Renal cortex interstitium (tissue), 11 donors: Measurements from ENCODE around the gene AGT. TPM values are rescaled to one million over a fixed set of nuclear protein-coding genes. Genes with fewer than 3 reads are reported as not detected.
"Not testable (repeated sequence)": the region's sequence is repeated elsewhere in the genome, so short reads cannot be mapped to it uniquely, and the experiment has no call there.

Experiments used
- DNase-seq, 11 donors: peaks; one replicate each; pipeline ENCODE4 v3.0.0-alpha.2; 2013; ENCODE audit warnings: low read depth in 9 of 11, low spot score in 4 of 11; ENCODE audit errors: extremely low read depth in 1 of 11
- polyA plus RNA-seq, 3 donors: library from polyadenylated mRNA; unstranded; fragments of 120-200 nt; gene quantifications; one replicate each; pipeline ENCODE4 v1.2.1, GENCODE V29; 2013; ENCODE audit not compliant: insufficient read length in 3 of 3

Gene AGT
- polyA plus RNA-seq, 3 donors = 25.6 to 49.8 (median 41.2) TPM

- no peak for DNase-seq
These were observed 13.8 kb downstream of the AGT start for GRCh38 chr1:230700132-230700531.

GRCh38 chr1:230699716-230700115 lies 14.2 kb downstream of the AGT start:
- no peak for DNase-seq

GRCh38 chr1:230698964-230699363 lies 15.0 kb downstream of the AGT start:
- DNase-seq = not testable (repeated sequence)

GRCh38 chr1:230698130-230698529 lies 15.8 kb downstream of the AGT start:
- no peak for DNase-seq

GRCh38 chr1:230696722-230697437 lies 17.0 kb downstream of the AGT start:
- DNase-seq = no peak

GRCh38 chr1:230696218-230696617 lies 17.7 kb downstream of the AGT start:
- no peak for DNase-seq

- DNase-seq = no peak
These were observed 18.9 kb downstream of the AGT start for GRCh38 chr1:230694991-230695390.

GRCh38 chr1:230694464-230694863 lies 19.5 kb downstream of the AGT start:
- DNase-seq = no peak

GRCh38 chr1:230693777-230694176 lies 20.1 kb downstream of the AGT start:
- no peak for DNase-seq

GRCh38 chr1:230693221-230693620 lies 20.7 kb downstream of the AGT start:
- DNase-seq = no peak

GRCh38 chr1:230691615-230692014 lies 22.3 kb downstream of the AGT start:
- DNase-seq = no peak

- DNase-seq = no peak
These were observed 23.8 kb downstream of the AGT start for GRCh38 chr1:230690101-230690500.

GRCh38 chr1:230686747-230687146 lies 27.2 kb downstream of the AGT start:
- DNase-seq = no peak

GRCh38 chr1:230684998-230685397 lies 28.9 kb downstream of the AGT start:
- no peak for DNase-seq

- DNase-seq = no peak
These were observed 29.8 kb downstream of the AGT start for GRCh38 chr1:230684146-230684545.

- no peak for DNase-seq
These were observed 30.9 kb downstream of the AGT start for GRCh38 chr1:230682882-230683610.

- DNase-seq = no peak
These were observed 31.6 kb downstream of the AGT start for GRCh38 chr1:230682274-230682673.

- peak in 7 of 11 donors; percentile 20 to 39 (median 37) for DNase-seq
These were observed 32.3 kb downstream of the AGT start for GRCh38 chr1:230681599-230681998.

- DNase-seq = no peak
These were observed 33.5 kb downstream of the AGT start for GRCh38 chr1:230680300-230681025.

GRCh38 chr1:230679825-230680224 lies 34.1 kb downstream of the AGT start:
- DNase-seq = no peak
